ENCODE results near the gene PSMD7. TPM values are rescaled to one million over a fixed set of nuclear protein-coding genes. Genes with fewer than 3 reads are reported as not detected.

The PSMD7 gene
- total and polyA plus RNA-seq, 2 of the 4 experiments (the other 2 are of a cell fraction): 80.8 to 98.3 TPM

DNA sequence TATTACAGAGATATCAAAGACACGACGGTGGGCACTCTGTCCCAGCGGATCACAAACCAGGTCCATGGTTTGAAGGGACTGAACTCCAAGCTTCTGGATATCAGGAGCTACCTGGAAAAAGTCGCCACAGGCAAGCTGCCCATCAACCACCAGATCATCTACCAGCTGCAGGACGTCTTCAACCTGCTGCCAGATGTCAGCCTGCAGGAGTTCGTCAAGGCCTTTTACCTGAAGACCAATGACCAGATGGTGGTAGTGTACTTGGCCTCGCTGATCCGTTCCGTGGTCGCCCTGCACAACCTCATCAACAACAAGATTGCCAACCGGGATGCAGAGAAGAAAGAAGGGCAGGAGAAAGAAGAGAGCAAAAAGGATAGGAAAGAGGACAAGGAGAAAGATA, 8.7 kb downstream of the PSMD7 start:
- Histone ChIP-seq H2AFZ (replicated peaks; ENCODE audit: low read length, poor library complexity) (no peak overlapping the region), H4K20me1 (ENCODE audit: insufficient read depth, low read length) (peaks cover 3% of the 10 kb centered on the region; the same call in 1 of the 2 replicates), H3K27ac (ENCODE audit: insufficient read depth, low read length) (no peak overlapping the region), H2AK9ac (replicated peaks; ENCODE audit: low read depth, low read length, poor library complexity) (no peak overlapping the region), H4K5ac (ENCODE audit: low read depth, low read length) (no peak overlapping the region), H3K9me1 (ENCODE audit: insufficient read depth, low read length) (no peaks in the 10 kb centered on the region), H3K23ac (ENCODE audit: low read depth, low read length) (no peak overlapping the region), H2AK5ac (ENCODE audit: low read depth, low read length) (no peak overlapping the region), H3K4me3 (ENCODE audit: insufficient read depth, low read depth, low read length) (no peak overlapping the region), H2BK20ac (ENCODE audit: low read depth, low read length) (no peak overlapping the region), H2BK5ac (ENCODE audit: low read depth, low read length, poor library complexity, severe bottlenecking) (no peak overlapping the region), H3K56ac (ENCODE audit: extremely low read depth, insufficient read depth, low read length) (no peak overlapping the region), H2BK15ac (ENCODE audit: low read depth, low read length) (no peak overlapping the region), H2BK120ac (ENCODE audit: low read depth, low read length) (no peak overlapping the region), H3K79me1 (ENCODE audit: low read depth in 1 of 2, low read length in 2 of 2) (peaks cover 12 to 14% of the 10 kb centered on the region in 2 experiments; a peak in 3 of 4 replicates), H4K91ac (ENCODE audit: insufficient read depth, low read depth, low read length) (no peak overlapping the region), H3K4me2 (ENCODE audit: low read depth, low read length) (no peak overlapping the region), H4K8ac (ENCODE audit: low read depth in 2 of 2, low read length in 2 of 2) (no peak overlapping the region), H3K9me3 (ENCODE audit: control insufficient read depth, insufficient read depth, low read length) (no peaks in the 10 kb centered on the region), H3K36me3 (ENCODE audit: control insufficient read depth, insufficient read depth, low read length) (peaks cover 42% of the 10 kb centered on the region), H3K9ac (ENCODE audit: low read depth, low read length) (no peak overlapping the region), H3K4me1 (ENCODE audit: control insufficient read depth, insufficient read depth, low read length) (no peaks in the 10 kb centered on the region), H3K27me3 (ENCODE audit: control insufficient read depth, insufficient read depth, low read length) (no peaks in the 10 kb centered on the region), H3K18ac (ENCODE audit: low read depth, low read length) (no peak overlapping the region), H3K14ac (replicated peaks; ENCODE audit: low read depth, low read length) (no peak overlapping the region), H3K4ac (ENCODE audit: low read depth, low read length) (no peak overlapping the region)
- in situ Hi-C loops (cut with MboI; ENCODE audit: low sequenced_read_pairs): loop anchor here (10.0 kb wide), 1 partner anchor 130 kb away; no protein-coding TSS in a partner anchor
- ChIA-PET POLR2A (ENCODE audit: unreplicated experiment) (no interaction called here), CTCF (interaction anchor here (0.7 to 0.8 kb wide), 2 partner anchors 13 to 240 kb away, joined by 3 read pairs; no protein-coding TSS in a partner anchor)
- no TSS peak for BruUV-seq (replicated peaks)
- ATAC-seq (ENCODE audit: low read depth) (no peak), DNase-seq (no peak)
- no CpG with 5 or more reads among the region's 11 CpGs for WGBS, 2 experiments (ENCODE audit: extremely low coverage in 2 of 2, insufficient read length in 1 of 2)
- dilution Hi-C loops (cut with HindIII; ENCODE audit: low sequenced_read_pairs, unreplicated experiment): no loop called here
- TF ChIP-seq BHLHE40 (IDR thresholded peaks at IDR 0.05; ENCODE audit: low read depth, low read length) (no peak), POLR2A (IDR thresholded peaks at IDR 0.05; ENCODE audit: low read depth, low read length) (no peak), MAZ (IDR thresholded peaks at IDR 0.05; ENCODE audit: borderline replicate concordance, low read depth, low read length) (no peak), RCOR1 (IDR thresholded peaks at IDR 0.05; ENCODE audit: insufficient replicate concordance, low read length) (no peak), NFE2L2 (IDR thresholded peaks at IDR 0.05; ENCODE audit: low read depth, low read length) (no peak)
- intact Hi-C loops (cut with micrococcal nuclease): no loop called here
